H1 (cell line): Measurements from ENCODE around the gene OLFM2. TPM values are rescaled to one million over a fixed set of nuclear protein-coding genes. Genes with fewer than 3 reads are reported as not detected.

Experiments
- CTCF ChIA-PET: fragments of 300-600 bp; sonication (Branson Sonifier 250); formaldehyde crosslinking; loops from one replicate; lab custom pipeline; 2021; ENCODE audit not compliant: partially characterized antibody; lab: Charles Lee
- POLR2A ChIA-PET: fragments of 300-600 bp; sonication (Branson Sonifier 250); formaldehyde crosslinking; loops from one replicate; lab custom pipeline; 2021; ENCODE audit warnings: inconsistent platforms; ENCODE audit not compliant: partially characterized antibody; lab: Charles Lee
- DNase-seq, 2 experiments: peaks; one replicate each; pipeline versions ENCODE4 v3.0.0 to v3.0.0-alpha.2; 2010 to 2022; ENCODE audit warnings: low spot score in 2 of 2, low read depth in 1 of 2, mixed read lengths in 1 of 2
- FAIRE-seq: peaks from 2 replicates; lab custom pipeline; 2011; peaks lifted over from hg19 to GRCh38; lab: Jason Lieb, UNC
- H2AFZ ChIP-seq: 2 replicates; pipeline ENCODE4 v1.8.1; 2012; ENCODE audit warnings: low read length, inconsistent platforms
- H2AK5ac ChIP-seq: 2 replicates; pipeline ENCODE4 v1.6.1; 2013; ENCODE audit warnings: low read depth, low read length
- H2BK120ac ChIP-seq: replicated peaks from 2 replicates; pipeline ENCODE3; 2013; ENCODE audit warnings: low read depth, low read length, inconsistent platforms
- H2BK12ac ChIP-seq: 2 replicates; pipeline ENCODE4 v1.6.1; 2013; ENCODE audit warnings: low read depth, low read length
- H2BK15ac ChIP-seq: 2 replicates; pipeline ENCODE4 v1.6.1; 2013; ENCODE audit warnings: low read length
- H2BK20ac ChIP-seq: 2 replicates; pipeline ENCODE4 v1.6.1; 2013; ENCODE audit warnings: low read length
- H2BK5ac ChIP-seq: 2 replicates; pipeline ENCODE4 v1.6.1; 2013; ENCODE audit warnings: low read depth, low read length
- H3K14ac ChIP-seq: 2 replicates; pipeline ENCODE4 v1.6.1; 2013; ENCODE audit warnings: inconsistent platforms; ENCODE audit not compliant: insufficient read length
- H3K18ac ChIP-seq: 2 replicates; pipeline ENCODE4 v1.6.1; 2013; ENCODE audit warnings: low read length; ENCODE audit errors: extremely low read depth
- H3K23ac ChIP-seq: 2 replicates; pipeline ENCODE4 v1.6.1; 2013; ENCODE audit warnings: inconsistent platforms; ENCODE audit not compliant: insufficient read length
- H3K23me2 ChIP-seq: 2 replicates; pipeline ENCODE4 v1.6.1; 2013; ENCODE audit warnings: low read depth, low read length
- H3K27ac ChIP-seq: 2 replicates; pipeline ENCODE4 v1.6.1; 2011; ENCODE audit warnings: low read depth, low read length, inconsistent platforms
- H3K27me3 ChIP-seq, 4 experiments: replicated peaks in 1 of 4; 1 replicate in 1 of 4; 2 replicates in 3 of 4; pipeline versions ENCODE4 v1.6.1 to v1.8.1; 2011 to 2013; ENCODE audit warnings: low read length in 3 of 4, mild to moderate bottlenecking in 3 of 4, inconsistent platforms in 2 of 4, mixed read lengths in 2 of 4, moderate library complexity in 1 of 4; ENCODE audit not compliant: control insufficient read depth in 3 of 4, insufficient read depth in 3 of 4; ENCODE audit errors: extremely low read depth in 1 of 4
- H3K36me3 ChIP-seq, 4 experiments: 2 replicates each; pipeline versions ENCODE4 v1.6.1 to v1.8.1; 2011 to 2013; ENCODE audit warnings: mild to moderate bottlenecking in 4 of 4, low read length in 3 of 4, moderate library complexity in 2 of 4, control low read depth in 1 of 4, inconsistent platforms in 1 of 4; ENCODE audit not compliant: insufficient read depth in 4 of 4, control insufficient read depth in 2 of 4
- H3K4ac ChIP-seq: replicated peaks from 2 replicates; pipeline ENCODE3; 2013; ENCODE audit warnings: low read length, low read depth, mixed read lengths, inconsistent platforms; ENCODE audit not compliant: insufficient read length
- H3K4me1 ChIP-seq, 4 experiments: replicated peaks in 1 of 4; 1 replicate in 1 of 4; 2 replicates in 3 of 4; pipeline versions ENCODE4 v1.6.1 to v1.8.1; 2011 to 2013; ENCODE audit warnings: low read length in 3 of 4, inconsistent platforms in 2 of 4, mixed read lengths in 1 of 4; ENCODE audit not compliant: insufficient read depth in 4 of 4, control insufficient read depth in 3 of 4
- H3K4me2 ChIP-seq, 2 experiments: 2 replicates each; pipeline versions ENCODE4 v1.6.1 to v1.8.1; 2011 to 2013; ENCODE audit warnings: low read depth in 2 of 2, low read length in 2 of 2, control low read depth in 1 of 2, inconsistent platforms in 1 of 2, mild to moderate bottlenecking in 1 of 2; ENCODE audit not compliant: insufficient read depth in 1 of 2
- H3K4me3 ChIP-seq, 4 experiments: fragments of 200-600, 300-600 bp in 1 of 4; sonication (generic), shearing (Covaris generic), sonication (Bioruptor Twin) in 1 of 4; 2 replicates each; pipeline versions ENCODE4 v1.5.1 to v1.8.1; 2011 to 2016; ENCODE audit warnings: low read length in 4 of 4, low read depth in 3 of 4, control low read depth in 2 of 4, inconsistent platforms in 2 of 4, mild to moderate bottlenecking in 2 of 4, mixed read lengths in 1 of 4, moderate library complexity in 1 of 4; ENCODE audit not compliant: insufficient read depth in 2 of 4; ENCODE audit errors: extremely low read depth in 1 of 4
- H3K56ac ChIP-seq: replicated peaks from 2 replicates; pipeline ENCODE3; 2013; ENCODE audit warnings: low read depth, mild to moderate bottlenecking, mixed read lengths, low read length, inconsistent platforms; ENCODE audit not compliant: insufficient read length
- H3K79me1 ChIP-seq: 2 replicates; pipeline ENCODE4 v1.6.1; 2013; ENCODE audit warnings: low read depth, low read length, control low read depth
- H3K79me2 ChIP-seq, 2 experiments: 2 replicates each; pipeline versions ENCODE4 v1.6.1 to v1.8.1; 2012 to 2013; ENCODE audit warnings: low read length in 2 of 2, mild to moderate bottlenecking in 2 of 2, inconsistent platforms in 1 of 2; ENCODE audit not compliant: insufficient read depth in 2 of 2, control insufficient read depth in 1 of 2
- H3K9ac ChIP-seq, 4 experiments: replicated peaks in 1 of 4; 1 replicate in 1 of 4; 2 replicates in 3 of 4; pipeline versions ENCODE4 v1.6.1 to v1.8.1; 2011 to 2013; ENCODE audit warnings: low read depth in 3 of 4, low read length in 3 of 4, control low read depth in 2 of 4, mild to moderate bottlenecking in 2 of 4, moderate library complexity in 2 of 4, inconsistent platforms in 1 of 4; ENCODE audit errors: extremely low read depth in 1 of 4
- H3K9me3 ChIP-seq, 2 experiments: 2 replicates each; pipeline versions ENCODE4 v1.6.1 to v1.8.1; 2012 to 2013; ENCODE audit warnings: mild to moderate bottlenecking in 2 of 2, moderate library complexity in 2 of 2, control low read depth in 1 of 2, inconsistent platforms in 1 of 2, low read depth in 1 of 2, low read length in 1 of 2, mixed read lengths in 1 of 2; ENCODE audit not compliant: insufficient read depth in 2 of 2
- H4K20me1 ChIP-seq, 2 experiments: replicated peaks in 1 of 2; 2 replicates each; pipeline versions ENCODE3 to v1.8.1; 2011 to 2013; ENCODE audit warnings: inconsistent platforms in 2 of 2, low read length in 2 of 2, mild to moderate bottlenecking in 1 of 2; ENCODE audit not compliant: insufficient read depth in 2 of 2, control insufficient read depth in 1 of 2
- H4K5ac ChIP-seq: 2 replicates; pipeline ENCODE4 v1.6.1; 2013; ENCODE audit warnings: low read length, low read depth, mixed read lengths, inconsistent platforms; ENCODE audit not compliant: insufficient read length
- H4K8ac ChIP-seq: 2 replicates; pipeline ENCODE4 v1.8.0; 2013; ENCODE audit warnings: mild to moderate bottlenecking, moderate library complexity, low read length, inconsistent platforms; ENCODE audit not compliant: insufficient read depth; ENCODE audit errors: extremely low read depth
- H4K91ac ChIP-seq: replicated peaks from 2 replicates; pipeline ENCODE3; 2013; ENCODE audit warnings: low read length, mixed read lengths, inconsistent platforms; ENCODE audit not compliant: insufficient read length
- E2F6 ChIP-seq: IDR thresholded peaks from 2 replicates; pipeline ENCODE4 v1.6.1; 2012; ENCODE audit warnings: inconsistent platforms
- EP300 ChIP-seq, 2 experiments: IDR thresholded peaks; 1 replicate in 1 of 2; 2 replicates in 1 of 2; pipeline ENCODE4 v1.6.1; 2011 to 2012; ENCODE audit warnings: low read depth in 2 of 2, low read length in 2 of 2, mild to moderate bottlenecking in 2 of 2, borderline replicate concordance in 1 of 2, inconsistent platforms in 1 of 2, moderate library complexity in 1 of 2
- MAFK ChIP-seq: IDR thresholded peaks from 2 replicates; pipeline ENCODE4 v1.6.1; 2012; ENCODE audit warnings: low read depth, mild to moderate bottlenecking, improper control_type of control experiment, low read length
- WGBS, 2 experiments: shearing (Covaris generic) in 1 of 2; methylation state at CpG; one replicate each; pipeline versions ENCODE4 v1.1.6 to v1.1.7; 2013 to 2015; ENCODE audit warnings: low lambda C conversion rate in 2 of 2, mixed read lengths in 2 of 2, inconsistent platforms in 1 of 2, low coverage in 1 of 2, missing lambda C conversion rate in 1 of 2; ENCODE audit not compliant: insufficient replicate concordance in 2 of 2, insufficient coverage in 1 of 2, insufficient read length in 1 of 2; ENCODE audit errors: extremely low coverage in 1 of 2, missing lambda C conversion rate in 1 of 2; 5-methylcytosine and 5-hydroxymethylcytosine counted together
- polyA plus RNA-seq, 7 experiments: library from polyadenylated mRNA; depleted of rRNA in 3 of 7; stranded (reverse) in 5 of 7; unstranded in 2 of 7; fragments of >200 nt in 5 of 7; fragments of 200-250 nt in 2 of 7; gene quantifications; 1 replicate in 5 of 7; 2 replicates in 1 of 7; 4 replicates in 1 of 7; pipeline versions ENCODE4 v1.2.1 to v1.2.3, GENCODE V29; 2011 to 2013; ENCODE audit warnings: missing spikeins in 2 of 7, mixed read lengths in 2 of 7
- total RNA-seq: library from RNA; stranded (reverse); fragmentation: NEBNext Ultra II Directional; extraction: Animal tissue kit (Norgen Biotek cat#: 25700); gene quantifications from 2 replicates; pipeline ENCODE4 v1.2.1, GENCODE V29; 2021

OLFM2 gene
- total and polyA plus RNA-seq, 2 of the 8 experiments (the other 6 are each of a cell fraction or from before 2014, with no cell fraction given): 68.2 to 151 TPM

DNA sequence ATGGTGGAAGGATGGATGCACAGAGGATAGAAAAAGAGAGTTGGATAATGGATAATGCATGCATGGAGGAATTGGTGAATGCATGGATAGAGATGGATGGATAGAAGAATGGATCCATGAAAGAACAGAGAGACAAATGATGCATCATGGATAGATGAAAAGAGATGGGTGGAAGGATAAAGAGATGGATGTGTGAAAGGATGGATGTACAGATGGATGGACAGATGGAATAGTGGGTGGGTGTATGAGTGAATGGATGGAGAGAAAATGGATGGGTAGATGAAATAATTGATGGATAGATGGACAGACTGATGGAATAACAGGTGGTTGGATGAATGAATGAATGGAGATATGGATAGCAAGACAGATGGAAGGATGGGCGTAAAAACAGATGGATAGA is 25.7 kb downstream of the OLFM2 start:
- Histone ChIP-seq H3K27ac (no peak overlapping the region), H3K79me2 (peaks cover 6 to 37% of the 10 kb centered on the region in 2 experiments; a peak in 3 of 4 replicates), H3K27me3 (peaks cover 0 to 9% (median 2%) of the 10 kb centered on the region in 4 experiments; a peak in 4 of 7 replicates), H2BK5ac (no peak overlapping the region), H3K23ac (no peak overlapping the region), H3K4ac (no peak overlapping the region), H3K4me2 (no peak overlapping the region), H3K4me1 (peaks cover 0 to 13% (median 4%) of the 10 kb centered on the region in 4 experiments; a peak in 6 of 7 replicates), H3K79me1 (peaks cover 20% of the 10 kb centered on the region), H3K56ac (no peak overlapping the region), H3K36me3 (no peaks in the 10 kb centered on the region; a peak in 1 of 8 replicates), H2BK120ac (no peak overlapping the region), H2BK15ac (no peak overlapping the region), H3K18ac (no peak overlapping the region), H2BK12ac (no peak overlapping the region), H4K91ac (no peak overlapping the region), H4K8ac (no peak overlapping the region), H3K9ac (no peak overlapping the region), H4K20me1 (peaks cover 22 to 35% of the 10 kb centered on the region in 2 experiments), H3K4me3 (no peak overlapping the region), H4K5ac (no peak overlapping the region), H3K9me3 (no peaks in the 10 kb centered on the region), H2AK5ac (no peak overlapping the region), H3K14ac (no peak overlapping the region), H2AFZ (no peak overlapping the region), H3K23me2 (peaks cover 10% of the 10 kb centered on the region; the same call in 1 of the 2 replicates), H2BK20ac (no peak overlapping the region)
- DNase-seq (no peak), FAIRE-seq (no peak)
- 96 to 100% methylated on average over 1 of the region's 1 CpG for WGBS, 2 experiments
- ChIA-PET CTCF (interaction anchor here (0.8 to 1.0 kb wide), 2 partner anchors 101 to 506 kb away, joined by 3 read pairs; no protein-coding TSS in a partner anchor), POLR2A (interaction anchor here (0.9 to 2.9 kb wide), 2 partner anchors 12 to 27 kb away, joined by 3 to 13 read pairs; no protein-coding TSS in a partner anchor)
- no peak for TF ChIP-seq E2F6
- TF ChIP-seq EP300 (IDR thresholded peaks at IDR 0.05; ENCODE audit: borderline replicate concordance in 1 of 2, low read depth in 2 of 2, low read length in 2 of 2): no peak
- TF ChIP-seq MAFK: no peak
